AG09319 (cell line): ENCODE measurements around the gene CLHC1.

Experiments used
- DNase-seq: peaks from one replicate; pipeline ENCODE4 v3.0.0-alpha.2; 2010; ENCODE audit warnings: low read depth; ENCODE audit errors: extremely low read depth
- TF ChIP-seq, protein P1 (sequence below): IDR thresholded peaks from 2 replicates; pipeline ENCODE4 v1.5.1; 2011; ENCODE audit warnings: low read depth, mild to moderate bottlenecking, inconsistent platforms, low read length, moderate library complexity

The CLHC1 gene

DNA sequence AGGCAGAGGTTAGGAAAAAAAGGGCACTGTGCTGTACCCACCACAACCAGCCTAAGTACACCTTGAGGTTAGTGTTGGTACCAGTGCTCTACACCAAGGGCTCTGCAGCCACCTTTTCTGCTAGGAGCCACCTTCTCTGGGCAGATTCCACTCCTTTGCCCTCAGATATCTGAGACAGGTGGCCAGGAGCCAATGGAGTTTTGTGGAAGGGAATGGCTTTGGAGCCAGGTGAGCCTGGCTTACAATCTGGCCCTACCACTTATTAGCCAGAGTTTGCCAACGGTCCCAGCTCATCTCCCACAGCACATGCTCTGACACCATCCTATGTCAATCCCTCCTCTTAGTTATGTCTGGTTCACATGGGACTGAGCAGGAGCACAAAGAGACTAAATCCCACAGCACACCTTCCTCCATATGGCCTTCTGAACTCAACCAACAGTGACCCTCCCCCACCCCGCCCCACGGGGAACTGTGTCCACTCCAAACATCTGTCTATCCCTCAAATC is 77.5 kb downstream of the CLHC1 start:
- TF ChIP-seq, protein P1, sequence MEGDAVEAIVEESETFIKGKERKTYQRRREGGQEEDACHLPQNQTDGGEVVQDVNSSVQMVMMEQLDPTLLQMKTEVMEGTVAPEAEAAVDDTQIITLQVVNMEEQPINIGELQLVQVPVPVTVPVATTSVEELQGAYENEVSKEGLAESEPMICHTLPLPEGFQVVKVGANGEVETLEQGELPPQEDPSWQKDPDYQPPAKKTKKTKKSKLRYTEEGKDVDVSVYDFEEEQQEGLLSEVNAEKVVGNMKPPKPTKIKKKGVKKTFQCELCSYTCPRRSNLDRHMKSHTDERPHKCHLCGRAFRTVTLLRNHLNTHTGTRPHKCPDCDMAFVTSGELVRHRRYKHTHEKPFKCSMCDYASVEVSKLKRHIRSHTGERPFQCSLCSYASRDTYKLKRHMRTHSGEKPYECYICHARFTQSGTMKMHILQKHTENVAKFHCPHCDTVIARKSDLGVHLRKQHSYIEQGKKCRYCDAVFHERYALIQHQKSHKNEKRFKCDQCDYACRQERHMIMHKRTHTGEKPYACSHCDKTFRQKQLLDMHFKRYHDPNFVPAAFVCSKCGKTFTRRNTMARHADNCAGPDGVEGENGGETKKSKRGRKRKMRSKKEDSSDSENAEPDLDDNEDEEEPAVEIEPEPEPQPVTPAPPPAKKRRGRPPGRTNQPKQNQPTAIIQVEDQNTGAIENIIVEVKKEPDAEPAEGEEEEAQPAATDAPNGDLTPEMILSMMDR, result no peak
- no peak for DNase-seq

GRCh38 chr2:55153584-55154299 is 78.4 kb downstream of the CLHC1 start:
- TF ChIP-seq, protein P1, result no peak
- DNase-seq, result no peak

- TF ChIP-seq, protein P1, result no peak
- DNase-seq, result no peak
These were observed 79.3 kb downstream of the CLHC1 start for GRCh38 chr2:55152475-55153412.

GRCh38 chr2:55151733-55152433 is 80.2 kb downstream of the CLHC1 start:
- TF ChIP-seq, protein P1, result no peak
- no peak for DNase-seq

DNA sequence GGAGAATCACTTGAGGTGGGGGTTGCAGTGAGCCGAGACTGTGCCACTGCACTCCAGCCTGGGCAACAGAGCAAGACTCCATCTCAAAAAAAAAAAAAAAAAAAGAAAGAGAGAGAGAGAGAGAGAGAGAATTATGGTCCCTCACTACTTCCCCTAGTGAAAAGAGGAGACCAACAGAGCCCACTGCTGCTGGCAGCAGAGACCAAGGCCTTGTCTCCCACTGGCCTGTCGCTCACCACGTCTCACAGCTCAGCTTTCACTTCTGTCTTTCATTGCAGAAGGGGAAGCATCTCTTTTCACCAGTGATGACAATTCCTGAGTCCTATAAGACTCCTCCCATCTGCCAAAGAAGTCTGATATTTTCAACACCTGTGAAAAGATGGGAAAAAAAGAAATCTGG is 81.3 kb downstream of the CLHC1 start:
- TF ChIP-seq, protein P1, result no peak
- DNase-seq, result no peak

DNA sequence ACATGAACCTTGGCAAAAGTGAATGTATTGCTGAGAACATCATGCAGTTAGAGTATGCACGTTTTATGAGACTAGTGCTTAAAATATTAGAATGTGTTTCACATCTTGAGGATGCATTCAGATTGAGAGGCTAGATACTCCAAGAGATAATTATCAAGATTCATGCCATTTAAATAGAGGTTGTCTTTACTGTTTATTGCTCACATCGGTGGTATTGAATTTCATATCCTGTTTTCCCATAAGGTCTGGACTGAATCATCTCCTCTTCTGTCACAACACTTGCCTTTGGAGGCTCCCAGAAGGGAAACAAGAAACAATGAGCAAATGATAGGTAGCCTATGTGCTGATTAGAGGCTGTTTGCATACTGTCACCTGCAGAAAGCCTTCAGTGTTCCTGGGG is 83.8 kb downstream of the CLHC1 start:
- TF ChIP-seq, protein P1, result no peak
- no peak for DNase-seq

DNA sequence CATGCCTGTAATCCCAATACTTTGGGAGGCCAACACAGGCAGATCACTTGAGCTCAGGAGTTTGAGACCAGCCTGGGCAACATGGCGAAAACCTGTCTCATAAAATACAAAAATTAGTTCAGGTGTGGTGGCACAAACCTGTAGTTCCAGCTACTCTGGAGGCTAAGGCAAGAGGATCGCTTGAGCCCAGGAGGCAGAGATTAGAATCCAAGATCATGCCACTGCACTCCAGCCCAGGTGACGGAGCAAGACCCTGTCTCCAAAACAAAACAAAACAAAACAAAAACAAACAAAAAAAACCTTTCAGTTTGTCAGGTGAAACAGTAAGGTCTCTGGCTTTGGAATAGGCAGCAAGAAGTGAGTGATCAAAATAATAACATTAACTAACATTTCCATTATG is 84.6 kb downstream of the CLHC1 start:
- DNase-seq, result no peak
- TF ChIP-seq, protein P1, result no peak
